HepG2 (cell line): Measurements from ENCODE around the gene VRK2. TPM values are rescaled to one million over a fixed set of nuclear protein-coding genes. Genes with fewer than 3 reads are reported as not detected.
"Not testable (repeated sequence)": the region's sequence is repeated elsewhere in the genome, so short reads cannot be mapped to it uniquely, and the experiment has no call there.

Source experiments
- ATAC-seq: fragments of 200-7000 bp; cut with Tn5 transposase; 3 replicates; pipeline ENCODE4 v1.9.1; 2020; ENCODE audit warnings: mild to moderate bottlenecking, moderate library complexity
- BruUV-seq: library from RNA; stranded (reverse); fragments of 400-500 nt; replicated peaks from 2 replicates; lab custom pipeline; 2021; lab: Mats Ljungman, UMichigan
- CTCF ChIA-PET: fragments of 300-600 bp; formaldehyde crosslinking; extraction: SDS; loops from one replicate; lab custom pipeline; 2021; ENCODE audit warnings: low total read pairs, inconsistent platforms, low intra/inter-chr PET ratio; lab: Yijun Ruan, JAX
- POLR2A ChIA-PET: fragments of 350-600 bp; sonication (Branson Sonifier 250); formaldehyde crosslinking; loops from one replicate; lab custom pipeline; 2020; ENCODE audit warnings: antibody characterized with exemption, inconsistent platforms; lab: Yijun Ruan, JAX
- DNase-seq: peaks from one replicate; pipeline ENCODE4 v3.0.0-alpha.2; 2015; ENCODE audit warnings: low spot score
- FAIRE-seq: peaks from 3 replicates; lab custom pipeline; 2011; peaks lifted over from hg19 to GRCh38; lab: Jason Lieb, UNC
- H2AFZ ChIP-seq: one replicate; pipeline ENCODE4 v1.6.1; 2011; ENCODE audit warnings: low read length, inconsistent platforms
- H3K27ac ChIP-seq: fragments of 300-600 bp; 3 replicates; pipeline ENCODE4 v1.8.0; 2011; ENCODE audit warnings: mixed run types, mild to moderate bottlenecking, mixed read lengths, low read length, inconsistent platforms; ENCODE audit not compliant: insufficient read depth; ENCODE audit errors: extremely low read length
- H3K27me3 ChIP-seq, 2 experiments: fragments of 200-600 bp in 1 of 2; 2 replicates in 1 of 2; 3 replicates in 1 of 2; pipeline versions ENCODE4 v1.6.0 to v1.8.0; 2011; ENCODE audit warnings: low read length in 2 of 2, mild to moderate bottlenecking in 2 of 2, moderate library complexity in 2 of 2, inconsistent platforms in 1 of 2; ENCODE audit not compliant: insufficient read depth in 2 of 2, control insufficient read depth in 1 of 2
- H3K36me3 ChIP-seq, 2 experiments: fragments of 200-600 bp in 1 of 2; replicated peaks in 1 of 2; 2 replicates in 1 of 2; 3 replicates in 1 of 2; pipeline versions ENCODE4 v1.5.1 to v1.8.0; 2011; ENCODE audit warnings: low read length in 2 of 2, inconsistent platforms in 1 of 2; ENCODE audit not compliant: insufficient read depth in 2 of 2, control insufficient read depth in 1 of 2
- H3K4me1 ChIP-seq: 2 replicates; pipeline ENCODE4 v1.5.1; 2012; ENCODE audit warnings: low read length, inconsistent platforms; ENCODE audit not compliant: insufficient read depth
- H3K4me2 ChIP-seq: 2 replicates; pipeline ENCODE4 v1.6.0; 2011; ENCODE audit warnings: low read depth, low read length, inconsistent platforms
- H3K4me3 ChIP-seq, 3 experiments: fragments of 200-600 bp in 1 of 3; sonication (generic), shearing (Covaris generic) in 1 of 3; replicated peaks in 1 of 3; 2 replicates each; pipeline ENCODE4 v1.5.1; 2011 to 2016; ENCODE audit warnings: low read length in 3 of 3, inconsistent platforms in 2 of 3, low read depth in 2 of 3, mild to moderate bottlenecking in 2 of 3, control low read depth in 1 of 3, mixed read lengths in 1 of 3; ENCODE audit not compliant: insufficient read depth in 1 of 3
- H3K79me2 ChIP-seq: one replicate; pipeline ENCODE4 v1.6.1; 2011; ENCODE audit warnings: low read length, inconsistent platforms; ENCODE audit not compliant: insufficient read depth
- H3K9ac ChIP-seq: 2 replicates; pipeline ENCODE4 v1.6.0; 2011; ENCODE audit warnings: mild to moderate bottlenecking, low read depth, low read length, inconsistent platforms; ENCODE audit not compliant: insufficient read depth
- H3K9me3 ChIP-seq: 2 replicates; pipeline ENCODE4 v1.5.1; 2012; ENCODE audit warnings: mild to moderate bottlenecking, low read length
- H4K20me1 ChIP-seq: 2 replicates; pipeline ENCODE4 v1.6.0; 2011; ENCODE audit warnings: inconsistent platforms, mild to moderate bottlenecking, low read length, moderate library complexity; ENCODE audit not compliant: insufficient read depth
- ATF1 ChIP-seq: IDR thresholded peaks from 2 replicates; pipeline ENCODE4 v1.6.1; 2016; ENCODE audit warnings: mild to moderate bottlenecking, control low read depth
- CEBPB ChIP-seq: IDR thresholded peaks from 2 replicates; pipeline ENCODE4 v1.6.1; 2011; ENCODE audit warnings: low read depth, low read length, improper control_type of control experiment, borderline replicate concordance
- GFI1 ChIP-seq: sonication (generic); formaldehyde crosslinking; IDR thresholded peaks from 2 replicates; pipeline ENCODE4 v1.5.0; 2020; ENCODE audit warnings: missing genetic modification reagents, mild to moderate bottlenecking, borderline replicate concordance
- HDAC2 ChIP-seq: sonication (generic); formaldehyde crosslinking; IDR thresholded peaks from 2 replicates; pipeline ENCODE4 v1.4.0; 2020; ENCODE audit warnings: missing genetic modification reagents
- KLF6 ChIP-seq: IDR thresholded peaks from 2 replicates; pipeline ENCODE4 v1.8.0; 2016; ENCODE audit warnings: missing biosample characterization, missing genetic modification reagents
- MAFF ChIP-seq: IDR thresholded peaks from 2 replicates; pipeline ENCODE4 v1.6.1; 2011; ENCODE audit warnings: low read depth, low read length, improper control_type of control experiment
- PAXIP1 ChIP-seq: sonication (generic); formaldehyde crosslinking; conservative IDR thresholded peaks from 2 replicates; pipeline ENCODE4 v1.4.0; 2020; ENCODE audit warnings: mild to moderate bottlenecking, missing genetic modification reagents, moderate library complexity
- PPARG ChIP-seq: conservative IDR thresholded peaks from 2 replicates; pipeline ENCODE4 v1.6.1; 2016; ENCODE audit warnings: missing biosample characterization, missing genetic modification reagents
- SOX6 ChIP-seq, 2 experiments: fragments of 450-650 bp in 1 of 2; sonication (generic) in 1 of 2; formaldehyde crosslinking in 1 of 2; IDR thresholded peaks; 2 replicates each; pipeline versions ENCODE4 v1.4.0 to v1.6.1; 2017 to 2020; ENCODE audit warnings: antibody characterized with exemption in 1 of 2, mild to moderate bottlenecking in 1 of 2, missing genetic modification reagents in 1 of 2
- ZNF331 ChIP-seq: sonication (generic); formaldehyde crosslinking; IDR thresholded peaks from 2 replicates; pipeline ENCODE4 v1.4.0; 2020; ENCODE audit warnings: missing genetic modification reagents
- WGBS: methylation state at CpG from one replicate; pipeline ENCODE4 v1.1.6; 2017; ENCODE audit warnings: low lambda C conversion rate; 5-methylcytosine and 5-hydroxymethylcytosine counted together
- in situ Hi-C: cut with HindIII; loops from 2 replicates; pipeline ENCODE4 v1.10.0; 2017; ENCODE audit warnings: low pct_unique_long_range_greater_than_20kb; ENCODE audit not compliant: extremely low pct_ligation_motif_present
- intact Hi-C: fragments of 100-400 bp; cut with micrococcal nuclease; formaldehyde crosslinking; loops from one replicate; pipeline ENCODE4 v1.10.0; 2022; ENCODE audit not compliant: unreplicated experiment
- polyA plus RNA-seq, 8 experiments: library from polyadenylated mRNA; depleted of rRNA in 3 of 8; stranded (reverse) in 7 of 8; unstranded in 1 of 8; fragments of >200 nt; fragmentation: Illumina TruSeq in 4 of 8; extraction: Trizol in 4 of 8; gene quantifications; 2 replicates each; pipeline versions ENCODE4 v1.2.1 to v1.2.3, GENCODE V29; 2011 to 2016; ENCODE audit warnings: low read depth in 4 of 8, missing spikeins in 1 of 8, mixed read lengths in 1 of 8; ENCODE audit not compliant: insufficient read depth in 1 of 8
- total RNA-seq, 5 experiments: library from RNA; depleted of rRNA; stranded (reverse); fragments of >200 nt; fragmentation: Illumina TruSeq; extraction: Trizol; gene quantifications; 2 replicates each; pipeline ENCODE4 v1.2.3, GENCODE V29; 2016; ENCODE audit warnings: low read depth in 1 of 5

The VRK2 gene
- total and polyA plus RNA-seq, 2 of the 13 experiments (the other 11 are each of a cell fraction or from before 2014, with no cell fraction given) = 13.3 to 29.1 TPM

GRCh38 chr2:58169845-58170244 lies 123.2 kb downstream of the VRK2 start:
- ATAC-seq, H3K9ac ChIP-seq, intact Hi-C loops, in situ Hi-C loops, CTCF ChIA-PET, H2AFZ ChIP-seq, FAIRE-seq, BruUV-seq, H3K79me2 ChIP-seq, H3K27me3 ChIP-seq, H3K4me2 ChIP-seq, H3K4me3 ChIP-seq, H3K27ac ChIP-seq, H4K20me1 ChIP-seq, DNase-seq, H3K9me3 ChIP-seq, H3K36me3 ChIP-seq: not testable (repeated sequence)
- H3K4me1 ChIP-seq = peaks cover 31% of the 10 kb centered on the region
- POLR2A ChIA-PET = interaction anchor here (1.6 kb wide), 1 partner anchor 12 kb away, joined by 3 read pairs; no protein-coding TSS in a partner anchor

- CTCF ChIA-PET; TF ChIP-seq SOX6 (IDR thresholded peaks at IDR 0.05): not testable (repeated sequence)
- 55% methylated on average over 7 of the region's 7 CpGs for WGBS
- TF ChIP-seq ZNF331 (CRISPR knock-in tag) (peak; percentile 72), PAXIP1 (peak; percentile 85), HDAC2 (CRISPR knock-in tag) (peak; percentile 84), SOX6 (CRISPR knock-in tag; IDR thresholded peaks at IDR 0.05) (peak; percentile 96), CEBPB (0 out of 2 replicates have a peak, but pooled peaks have one; percentile 3), PPARG (CRISPR knock-in tag) (peak; percentile 40; the same call in 1 of the 2 replicates), GFI1 (CRISPR knock-in tag) (peak; percentile 75; the same call in 1 of the 2 replicates), MAFF (0 out of 2 replicates have a peak, but pooled peaks have one; percentile 1), KLF6 (CRISPR knock-in tag) (peak; percentile 80; the same call in 1 of the 2 replicates), ATF1 (CRISPR knock-in tag) (0 out of 2 replicates have a peak, but pooled peaks have one; percentile 37)
These were observed 123.8 kb downstream of the VRK2 start for GRCh38 chr2:58170334-58170933.

More at GRCh38 chr2:58170334-58170933, 123.8 kb downstream of the VRK2 start:
- H3K4me1 ChIP-seq = peaks cover 31% of the 10 kb centered on the region
- H3K9ac ChIP-seq, H4K20me1 ChIP-seq, intact Hi-C loops, ATAC-seq, H3K27ac ChIP-seq, BruUV-seq, H2AFZ ChIP-seq, H3K79me2 ChIP-seq, H3K36me3 ChIP-seq, in situ Hi-C loops, H3K27me3 ChIP-seq, H3K9me3 ChIP-seq, H3K4me3 ChIP-seq: not testable (repeated sequence)
- FAIRE-seq (peak; percentile 18), DNase-seq (peak; percentile 60)
- POLR2A ChIA-PET = interaction anchor here (0.7 to 1.6 kb wide), 2 partner anchors 12 to 57 kb away, joined by 3 read pairs; no protein-coding TSS in a partner anchor
- peak overlapping the region; percentile 20 for H3K4me2 ChIP-seq
